Stimulated activated naive CD4-positive, alpha-beta T cell (primary cell): ENCODE results near the gene TUSC2.
A peak's percentile ranks its signal among the peaks of the same experiment; 100 is the strongest.

Source experiments
- DNase-seq, 6 experiments: peaks; one replicate each; lab custom pipeline; 2025; lab: John Stamatoyannopoulos, UW

TUSC2 gene

DNA sequence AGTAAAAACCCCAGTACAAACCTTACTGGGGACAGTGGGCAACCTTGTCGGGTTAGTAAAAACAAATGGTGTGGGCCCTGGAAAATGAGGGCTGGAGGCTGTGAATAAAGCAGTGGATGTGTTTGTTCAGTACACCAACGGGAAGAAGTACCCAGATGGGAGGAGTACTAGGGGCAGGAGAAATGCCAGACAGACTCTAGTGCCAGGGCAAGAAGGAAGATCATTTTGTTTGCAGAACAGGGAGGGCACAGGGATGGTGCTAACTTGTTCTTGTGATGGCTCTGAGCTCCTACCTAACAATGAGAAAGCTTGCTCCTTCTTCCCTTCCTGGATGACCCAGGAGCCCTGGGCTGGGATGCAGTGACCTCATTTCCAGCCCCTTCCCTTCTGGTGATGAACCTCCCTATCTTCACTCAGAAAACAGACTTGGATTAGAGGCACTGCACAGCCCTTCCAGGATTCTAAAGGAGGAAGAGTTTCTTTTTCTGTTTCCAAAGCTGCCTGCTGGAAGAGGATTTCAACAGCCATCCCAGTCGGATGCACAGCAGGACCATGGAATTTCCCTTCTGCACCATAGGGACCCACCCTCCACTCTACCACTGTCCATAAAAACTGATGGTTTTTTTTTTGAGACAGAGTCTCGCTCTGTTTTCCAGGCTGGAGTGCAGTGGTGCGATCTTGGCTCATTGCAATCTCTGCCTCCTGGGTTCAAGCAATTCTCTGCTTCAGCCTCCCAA is 6.5 kb upstream of the TUSC2 start:
- DNase-seq = no peak

GRCh38 chr3:50333744-50334328 is 5.8 kb upstream of the TUSC2 start:
- no peak for DNase-seq

- DNase-seq = no peak
Measured at GRCh38 chr3:50331364-50331907, 3.4 kb upstream of the TUSC2 start.

GRCh38 chr3:50330330-50330729 is 2.3 kb upstream of the TUSC2 start:
- DNase-seq = no peak

- DNase-seq = no peak
Measured at GRCh38 chr3:50327129-50327528, 894 bp downstream of the TUSC2 start.

DNA sequence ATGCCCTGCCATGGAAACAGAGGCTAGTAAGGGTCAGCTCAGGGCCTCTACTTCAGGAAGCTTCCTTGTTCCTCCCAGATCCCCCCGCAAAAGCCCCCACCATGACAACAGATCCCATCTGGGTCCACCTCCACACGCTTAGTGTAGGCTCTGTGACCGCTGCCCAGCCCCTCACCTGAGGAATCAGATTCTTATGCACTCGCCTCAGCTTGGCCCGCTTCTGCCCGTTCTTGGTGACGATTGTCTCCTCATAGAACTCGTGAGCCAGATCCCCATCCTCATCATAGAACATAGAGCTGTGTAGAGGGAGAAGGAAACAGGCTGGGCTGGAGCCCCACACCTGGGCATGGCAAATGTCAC is 1.9 kb downstream of the TUSC2 start:
- DNase-seq = no peak

DNA sequence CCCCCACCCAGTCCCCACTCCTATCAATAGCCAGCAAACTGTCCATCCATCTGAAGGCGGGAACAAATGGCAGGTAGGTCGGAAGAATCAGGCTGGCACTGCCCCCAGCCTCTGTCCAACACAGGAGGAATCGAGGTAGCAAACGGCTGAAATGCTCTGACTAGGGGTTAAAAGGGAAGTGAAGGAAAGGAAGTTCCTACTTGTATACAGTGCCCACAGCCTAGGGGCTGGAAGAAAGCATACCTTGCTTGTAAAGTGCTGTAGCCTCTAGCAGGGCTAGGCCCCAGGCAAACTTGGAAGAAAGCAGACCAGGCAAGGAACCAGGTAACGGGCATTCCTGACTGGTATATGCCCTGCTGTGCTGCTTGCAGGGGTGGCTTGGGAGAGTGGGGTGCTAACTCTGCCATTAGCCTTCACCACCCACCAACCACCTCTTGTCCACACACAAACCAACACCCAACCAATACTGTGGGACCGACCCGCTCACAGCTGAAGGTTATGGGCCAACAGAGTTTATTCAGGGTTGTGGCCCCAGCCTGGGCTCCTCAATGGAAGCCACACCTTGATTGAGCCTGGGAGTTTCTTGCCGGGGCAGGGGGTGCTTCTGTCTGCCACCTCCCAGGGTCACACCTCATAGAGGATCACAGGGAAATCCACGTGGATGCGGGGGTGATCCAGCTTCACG is 2.4 kb downstream of the TUSC2 start:
- DNase-seq = no peak

GRCh38 chr3:50325113-50325480 is 2.9 kb downstream of the TUSC2 start:
- no peak for DNase-seq

DNA sequence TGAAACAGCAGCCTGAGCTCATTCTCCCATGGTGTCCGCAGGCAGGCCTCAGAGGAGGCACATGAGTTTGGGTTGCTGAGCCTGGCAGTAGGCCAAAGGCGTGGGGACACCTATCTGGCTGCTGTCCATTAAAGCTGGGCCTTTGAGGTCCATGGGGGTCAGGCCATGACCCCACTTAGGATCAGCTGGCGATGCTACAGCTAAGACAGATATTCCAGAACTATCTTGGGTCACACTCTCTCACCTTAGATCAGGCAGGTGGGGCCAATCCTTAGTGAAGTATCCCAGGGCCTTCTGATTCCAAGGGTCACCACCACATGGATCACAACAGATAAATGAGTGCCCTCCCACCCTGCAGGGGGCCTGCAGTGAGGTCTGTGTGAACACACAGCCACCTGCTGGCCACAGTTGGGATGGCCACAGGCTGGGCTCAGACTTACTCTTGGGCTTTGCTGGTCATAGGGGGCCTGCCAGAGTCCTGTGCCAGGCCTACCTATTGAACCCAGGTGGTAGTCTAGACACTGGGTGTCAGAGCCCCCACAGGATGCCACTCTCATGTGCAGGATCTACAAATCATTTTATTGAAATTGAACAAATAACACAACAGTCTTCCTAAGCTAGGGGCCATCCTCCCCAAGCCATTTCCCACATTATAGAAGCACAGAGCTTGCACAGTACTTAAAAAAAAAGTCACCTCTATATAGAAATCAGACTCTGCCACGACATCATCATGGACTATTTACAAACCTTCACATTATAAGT is 3.5 kb downstream of the TUSC2 start:
- peak; percentile 5 to 46 (median 34) for DNase-seq

- DNase-seq = no peak
Measured at GRCh38 chr3:50323614-50324199, 4.3 kb downstream of the TUSC2 start.

GRCh38 chr3:50323092-50323600 is 4.9 kb downstream of the TUSC2 start:
- no peak for DNase-seq

GRCh38 chr3:50322386-50323091 is 5.5 kb downstream of the TUSC2 start, which contains the start of gene HYAL2:
HYAL2 (minus strand) TSS chr3:50322745; CDS start chr3:50320489, 2,256 bp downstream.
- DNase-seq = no peak

GRCh38 chr3:50322115-50322385 is 6.0 kb downstream of the TUSC2 start:
- DNase-seq = no peak

GRCh38 chr3:50321336-50322114 is 6.5 kb downstream of the TUSC2 start:
- peak; percentile 72 to 91 (median 79) for DNase-seq

DNA sequence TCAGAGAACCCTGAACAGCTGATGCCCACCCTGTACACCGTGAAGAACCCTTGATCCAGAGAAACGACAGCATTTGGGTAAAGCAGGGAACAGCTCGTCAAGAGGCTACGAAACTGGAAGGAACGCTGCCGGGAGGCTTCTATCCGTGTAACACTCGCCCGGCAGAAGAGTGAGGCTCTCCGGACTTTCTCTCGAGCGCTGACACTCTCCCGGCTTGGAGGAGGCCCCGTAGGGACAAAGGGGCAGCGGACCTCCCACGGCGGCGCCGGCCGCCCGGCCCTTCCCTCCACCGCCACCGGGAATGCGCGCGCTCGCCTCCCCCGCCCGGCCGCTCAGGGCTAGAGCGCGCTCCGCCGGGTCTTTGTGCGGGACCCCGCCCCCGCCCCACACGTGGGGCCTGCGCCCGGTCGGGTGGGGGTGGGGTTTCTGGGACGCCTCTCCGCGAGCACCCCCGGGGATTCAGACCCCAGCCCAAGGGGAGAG is 7.1 kb downstream of the TUSC2 start:
- DNase-seq = peak in 5 of 6 experiments; percentile 33 to 85 (median 69)

DNA sequence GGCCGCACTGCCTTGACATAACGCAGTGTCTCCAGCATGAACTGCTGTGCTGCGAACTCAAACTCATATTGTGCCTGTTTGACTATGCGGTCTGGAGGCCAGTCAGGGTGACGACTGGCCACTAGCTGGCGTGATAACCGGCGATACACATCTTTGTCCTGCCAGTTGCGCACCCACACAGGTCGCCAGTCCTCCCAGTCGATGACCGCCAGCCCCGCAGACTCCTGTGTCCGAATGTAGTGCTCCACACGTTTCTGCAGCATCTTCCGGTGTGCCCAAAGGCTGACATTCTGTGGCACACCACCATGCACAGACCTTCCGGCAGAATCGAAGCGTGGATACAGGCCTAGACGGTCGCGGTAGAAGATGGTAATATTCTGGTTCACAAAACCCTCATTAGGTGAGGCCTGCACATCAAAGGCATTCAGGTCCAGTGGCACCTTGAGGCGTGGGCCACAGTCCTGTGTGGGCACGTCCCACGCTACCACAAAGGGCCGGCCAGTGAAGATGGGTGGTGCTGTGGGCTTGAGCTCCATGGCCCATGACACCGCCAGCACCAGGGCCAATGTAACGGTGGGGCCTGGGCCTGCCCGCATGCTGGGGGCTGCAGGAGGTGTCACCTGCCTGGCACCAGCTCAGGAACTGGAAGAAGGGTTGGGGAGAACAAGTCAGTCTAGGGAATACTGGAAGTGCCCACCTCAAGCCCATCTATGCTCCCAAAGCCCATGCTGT is 8.0 kb downstream of the TUSC2 start:
- DNase-seq = no peak

GRCh38 chr3:50319181-50319893 is 8.7 kb downstream of the TUSC2 start:
- no peak for DNase-seq

- no peak for DNase-seq
Measured at GRCh38 chr3:50318615-50319014, 9.4 kb downstream of the TUSC2 start.

GRCh38 chr3:50318163-50318562 is 9.9 kb downstream of the TUSC2 start:
- DNase-seq = no peak
